ENCODE results near the gene LRRC75B.
"Not testable (repeated sequence)": the region's sequence is repeated elsewhere in the genome, so short reads cannot be mapped to it uniquely, and the experiment has no call there.

GRCh38 chr22:24631430-24632122, 38.7 kb upstream of the LRRC75B start:
- TF ChIP-seq, protein P1, sequence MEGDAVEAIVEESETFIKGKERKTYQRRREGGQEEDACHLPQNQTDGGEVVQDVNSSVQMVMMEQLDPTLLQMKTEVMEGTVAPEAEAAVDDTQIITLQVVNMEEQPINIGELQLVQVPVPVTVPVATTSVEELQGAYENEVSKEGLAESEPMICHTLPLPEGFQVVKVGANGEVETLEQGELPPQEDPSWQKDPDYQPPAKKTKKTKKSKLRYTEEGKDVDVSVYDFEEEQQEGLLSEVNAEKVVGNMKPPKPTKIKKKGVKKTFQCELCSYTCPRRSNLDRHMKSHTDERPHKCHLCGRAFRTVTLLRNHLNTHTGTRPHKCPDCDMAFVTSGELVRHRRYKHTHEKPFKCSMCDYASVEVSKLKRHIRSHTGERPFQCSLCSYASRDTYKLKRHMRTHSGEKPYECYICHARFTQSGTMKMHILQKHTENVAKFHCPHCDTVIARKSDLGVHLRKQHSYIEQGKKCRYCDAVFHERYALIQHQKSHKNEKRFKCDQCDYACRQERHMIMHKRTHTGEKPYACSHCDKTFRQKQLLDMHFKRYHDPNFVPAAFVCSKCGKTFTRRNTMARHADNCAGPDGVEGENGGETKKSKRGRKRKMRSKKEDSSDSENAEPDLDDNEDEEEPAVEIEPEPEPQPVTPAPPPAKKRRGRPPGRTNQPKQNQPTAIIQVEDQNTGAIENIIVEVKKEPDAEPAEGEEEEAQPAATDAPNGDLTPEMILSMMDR (tag by site-specific recombination; IDR thresholded peaks at IDR 0.05), result not testable (repeated sequence)
- TF ChIP-seq ZBTB11 (tag by site-specific recombination; conservative IDR thresholded peaks at IDR 0.05; ENCODE audit: low read depth); TRIM28 (IDR thresholded peaks at IDR 0.05; ENCODE audit: borderline replicate concordance, low read length); ZNF776 (tag by site-specific recombination; IDR thresholded peaks at IDR 0.05; ENCODE audit: borderline replicate concordance); ZNF777 (tag by site-specific recombination; IDR thresholded peaks at IDR 0.05; ENCODE audit: borderline replicate concordance): not testable (repeated sequence)
- TF ChIP-seq, protein P2, sequence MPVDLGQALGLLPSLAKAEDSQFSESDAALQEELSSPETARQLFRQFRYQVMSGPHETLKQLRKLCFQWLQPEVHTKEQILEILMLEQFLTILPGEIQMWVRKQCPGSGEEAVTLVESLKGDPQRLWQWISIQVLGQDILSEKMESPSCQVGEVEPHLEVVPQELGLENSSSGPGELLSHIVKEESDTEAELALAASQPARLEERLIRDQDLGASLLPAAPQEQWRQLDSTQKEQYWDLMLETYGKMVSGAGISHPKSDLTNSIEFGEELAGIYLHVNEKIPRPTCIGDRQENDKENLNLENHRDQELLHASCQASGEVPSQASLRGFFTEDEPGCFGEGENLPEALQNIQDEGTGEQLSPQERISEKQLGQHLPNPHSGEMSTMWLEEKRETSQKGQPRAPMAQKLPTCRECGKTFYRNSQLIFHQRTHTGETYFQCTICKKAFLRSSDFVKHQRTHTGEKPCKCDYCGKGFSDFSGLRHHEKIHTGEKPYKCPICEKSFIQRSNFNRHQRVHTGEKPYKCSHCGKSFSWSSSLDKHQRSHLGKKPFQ (tag by site-specific recombination; IDR thresholded peaks at IDR 0.05), result not testable (repeated sequence)

All from HEK293 (cell line).